Stomach (tissue), 4 donors: Measurements from ENCODE around the gene TRAPPC2L.

ENCODE experiments used
- EP300 ChIP-seq: sonication (generic); formaldehyde crosslinking; IDR thresholded peaks from one replicate; pipeline ENCODE4 v1.6.1; 2017; ENCODE audit warnings: antibody characterized with exemption
- POLR2AphosphoS5 ChIP-seq, 3 donors: sonication (generic); formaldehyde crosslinking; IDR thresholded peaks; one replicate each; pipeline ENCODE4 v1.6.1; 2016; ENCODE audit warnings: antibody characterized with exemption in 3 of 3

DNA sequence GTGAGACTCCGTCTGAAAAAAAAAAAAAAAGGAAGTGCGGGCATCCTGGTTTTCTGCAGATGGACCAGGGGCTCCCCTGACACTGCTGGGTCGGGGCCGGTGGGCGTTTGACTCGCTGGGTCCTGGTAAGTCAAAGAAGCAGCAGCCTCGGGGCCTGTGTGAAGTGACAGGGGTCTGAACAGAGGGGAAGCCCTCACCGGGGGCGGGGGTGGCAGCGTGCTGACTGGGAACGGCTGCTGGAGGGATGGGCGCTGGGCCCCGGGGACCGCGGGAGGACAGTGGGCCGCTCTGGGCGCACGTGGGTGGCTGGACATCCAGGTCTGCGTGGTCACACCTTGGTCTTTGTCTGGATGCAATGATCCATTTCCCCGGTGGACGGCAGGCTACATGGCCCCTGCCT is 8.4 kb upstream of the TRAPPC2L start:
- no peak for TF ChIP-seq POLR2AphosphoS5 (IDR thresholded peaks at IDR 0.05)
- TF ChIP-seq EP300: no peak
